Measurements from ENCODE around the gene GPR17. TPM values are rescaled to one million over a fixed set of nuclear protein-coding genes. Genes with fewer than 3 reads are reported as not detected.
A peak's percentile ranks its signal among the peaks of the same experiment; 100 is the strongest.

Gene GPR17
- total RNA-seq, 1 experiment from 2014 or later, result 1.0 TPM

DNA sequence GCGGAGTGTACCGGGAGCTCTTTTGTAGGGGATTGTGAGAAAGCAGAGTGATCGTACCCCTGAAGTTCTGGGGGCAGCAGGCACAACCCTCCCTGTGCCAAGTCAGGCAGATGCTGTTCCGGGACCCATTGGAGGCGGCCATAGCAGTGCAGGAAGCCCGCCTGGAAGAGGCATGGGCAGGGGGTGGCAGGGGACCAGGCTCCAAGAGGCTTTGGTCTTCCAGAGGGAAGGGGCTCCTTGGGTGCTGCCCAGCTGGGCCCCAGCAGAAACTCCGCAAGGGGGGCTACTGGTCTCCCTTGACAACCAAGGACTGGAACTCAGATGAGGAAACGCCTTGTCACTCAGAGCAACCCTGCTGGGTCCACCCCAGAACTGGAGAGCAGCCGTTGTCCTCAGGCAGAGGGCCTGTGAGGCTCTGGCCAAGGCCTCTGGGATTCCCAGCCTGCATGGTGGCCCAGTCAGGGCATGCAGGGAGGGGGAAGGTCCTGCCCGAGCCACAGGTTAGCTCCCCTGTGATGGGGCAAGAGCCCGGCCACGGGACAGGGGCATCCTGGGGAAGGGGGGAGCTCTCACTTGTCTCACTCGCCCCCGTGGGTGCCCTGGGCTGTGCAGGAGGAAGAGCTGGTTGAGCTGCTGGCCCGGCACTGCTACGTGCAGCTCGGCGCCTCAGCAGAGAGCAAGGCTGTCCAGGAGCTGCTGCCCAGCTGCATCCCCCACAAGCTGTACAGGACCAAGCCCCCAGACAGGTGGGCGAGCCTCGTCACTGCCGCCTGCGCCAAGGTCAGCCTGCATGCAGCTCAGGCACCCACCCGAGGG lies 21.0 kb upstream of the GPR17 start:
- Histone ChIP-seq H3K4me2 (ENCODE audit: low read length) (no peak overlapping the region), H2AFZ (ENCODE audit: low read length) (no peak overlapping the region), H3K4me1 (ENCODE audit: insufficient read depth, low read length) (peaks cover 33% of the 10 kb centered on the region), H3K9me2 (replicated peaks; ENCODE audit: low read length) (no peaks in the 10 kb centered on the region), H4K20me1 (ENCODE audit: low read length) (no peaks in the 10 kb centered on the region), H3K27ac (ENCODE audit: low read length) (peak overlapping the region; percentile 74; the same call in 1 of the 2 replicates), H3K4me3 (ENCODE audit: low read length) (no peak overlapping the region), H3K36me3 (ENCODE audit: low read depth, low read length) (peaks cover 18% of the 10 kb centered on the region; the same call in 1 of the 2 replicates), H3K9me3 (ENCODE audit: low read length) (no peaks in the 10 kb centered on the region), H3K27me3 (ENCODE audit: low read length) (no peaks in the 10 kb centered on the region), H3K79me2 (ENCODE audit: low read length) (peaks cover 41% of the 10 kb centered on the region), H3F3A (ENCODE audit: low read length, unreplicated experiment) (no peaks in the 10 kb centered on the region), H3K9ac (ENCODE audit: low read length) (peak overlapping the region; percentile 49; the same call in 1 of the 2 replicates)
- DNase-seq (no peak), ATAC-seq (no peak)
- intact Hi-C loops (cut with micrococcal nuclease), result no loop called here
- POLR2A ChIA-PET (ENCODE audit: unreplicated experiment), result no interaction called here
- no TSS peak for BruUV-seq (replicated peaks)
- CTCF ChIA-PET, result no interaction called here
- no peak for TF ChIP-seq EZH2 (IDR thresholded peaks at IDR 0.05; ENCODE audit: low read length, unreplicated experiment)
- no peak for TF ChIP-seq CTCF (conservative IDR thresholded peaks at IDR 0.05; ENCODE audit: low read depth, low read length)

DNA sequence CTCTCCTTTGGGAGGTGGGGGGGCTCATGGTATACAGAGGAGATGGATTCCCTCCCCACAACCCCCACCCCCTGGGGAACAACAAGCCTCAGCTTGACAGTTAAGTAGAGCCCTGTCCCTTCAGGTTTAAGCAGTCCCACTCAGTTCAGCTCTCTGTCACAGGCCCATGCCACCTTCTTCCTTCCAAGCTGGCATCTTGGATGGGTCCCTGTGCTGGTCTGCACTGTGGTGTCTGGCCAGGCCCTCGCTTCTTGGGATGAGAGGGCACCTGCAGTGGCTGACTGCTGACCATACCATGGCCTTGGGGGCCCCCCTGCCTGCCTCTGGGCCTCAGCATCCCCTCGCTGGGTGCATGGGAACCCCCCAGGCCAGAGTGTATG lies 20.4 kb upstream of the GPR17 start:
- Histone ChIP-seq H3F3A (ENCODE audit: low read length, unreplicated experiment) (no peaks in the 10 kb centered on the region), H4K20me1 (ENCODE audit: low read length) (no peaks in the 10 kb centered on the region), H3K4me2 (ENCODE audit: low read length) (no peak overlapping the region), H3K4me3 (ENCODE audit: low read length) (no peak overlapping the region), H3K9me2 (replicated peaks; ENCODE audit: low read length) (no peaks in the 10 kb centered on the region), H2AFZ (ENCODE audit: low read length) (no peak overlapping the region), H3K36me3 (ENCODE audit: low read depth, low read length) (peaks cover 17% of the 10 kb centered on the region; the same call in 1 of the 2 replicates), H3K79me2 (ENCODE audit: low read length) (peaks cover 35% of the 10 kb centered on the region), H3K4me1 (ENCODE audit: insufficient read depth, low read length) (peaks cover 34% of the 10 kb centered on the region), H3K27ac (ENCODE audit: low read length) (no peak overlapping the region), H3K27me3 (ENCODE audit: low read length) (no peaks in the 10 kb centered on the region), H3K9me3 (ENCODE audit: low read length) (no peaks in the 10 kb centered on the region), H3K9ac (ENCODE audit: low read length) (no peak overlapping the region)
- no peak for DNase-seq
- ATAC-seq, result no peak
- POLR2A ChIA-PET (ENCODE audit: unreplicated experiment), result no interaction called here
- TF ChIP-seq EZH2phosphoT487 (IDR thresholded peaks at IDR 0.05; ENCODE audit: borderline replicate concordance, low read length), result no peak
- TF ChIP-seq CTCF (conservative IDR thresholded peaks at IDR 0.05; ENCODE audit: low read depth, low read length), result no peak
- no peak for TF ChIP-seq EZH2 (IDR thresholded peaks at IDR 0.05; ENCODE audit: low read length, unreplicated experiment)
- intact Hi-C loops (cut with micrococcal nuclease), result no loop called here
- CTCF ChIA-PET, result no interaction called here
- no TSS peak for BruUV-seq (replicated peaks)

GRCh38 chr2:127626175-127626574 lies 19.8 kb upstream of the GPR17 start:
- Histone ChIP-seq H3K27me3 (ENCODE audit: low read length) (no peaks in the 10 kb centered on the region), H3K27ac (ENCODE audit: low read length) (no peak overlapping the region), H4K20me1 (ENCODE audit: low read length) (no peaks in the 10 kb centered on the region), H3K79me2 (ENCODE audit: low read length) (peaks cover 31% of the 10 kb centered on the region), H3K36me3 (ENCODE audit: low read depth, low read length) (peaks cover 12% of the 10 kb centered on the region; the same call in 1 of the 2 replicates), H3K4me1 (ENCODE audit: insufficient read depth, low read length) (peaks cover 34% of the 10 kb centered on the region), H3K4me3 (ENCODE audit: low read length) (no peak overlapping the region), H3K9ac (ENCODE audit: low read length) (no peak overlapping the region), H3K9me2 (replicated peaks; ENCODE audit: low read length) (no peaks in the 10 kb centered on the region), H2AFZ (ENCODE audit: low read length) (no peak overlapping the region), H3F3A (ENCODE audit: low read length, unreplicated experiment) (no peaks in the 10 kb centered on the region), H3K4me2 (ENCODE audit: low read length) (no peak overlapping the region), H3K9me3 (ENCODE audit: low read length) (no peaks in the 10 kb centered on the region)
- BruUV-seq (replicated peaks), result no TSS peak
- ChIA-PET POLR2A (ENCODE audit: unreplicated experiment) (no interaction called here), CTCF (no interaction called here)
- DNase-seq (no peak), ATAC-seq (no peak)
- no peak for TF ChIP-seq CTCF (conservative IDR thresholded peaks at IDR 0.05; ENCODE audit: low read depth, low read length)
- no peak for TF ChIP-seq EZH2phosphoT487 (IDR thresholded peaks at IDR 0.05; ENCODE audit: borderline replicate concordance, low read length)
- TF ChIP-seq EZH2 (IDR thresholded peaks at IDR 0.05; ENCODE audit: low read length, unreplicated experiment), result no peak
- intact Hi-C loops (cut with micrococcal nuclease), result no loop called here

Measured in PC-3 (cell line).